GM10248 (cell line): ENCODE data around the gene EIF4G3.

ENCODE experiments used
- CTCF ChIA-PET: fragments of 300-600 bp; sonication (Branson Sonifier 250); formaldehyde crosslinking; extraction: SDS; loops from one replicate; lab custom pipeline; 2021; ENCODE audit warnings: antibody characterized with exemption; lab: Yijun Ruan, JAX
- POLR2A ChIA-PET: fragments of 350-650 bp; sonication (Branson Sonifier 250); formaldehyde crosslinking; extraction: SDS; loops from one replicate; lab custom pipeline; 2020; ENCODE audit warnings: antibody characterized with exemption; lab: Yijun Ruan, JAX
- DNase-seq: peaks from one replicate; pipeline ENCODE4 v3.0.0; 2012; ENCODE audit errors: extremely low spot score
- CTCF ChIP-seq: IDR thresholded peaks from 2 replicates; pipeline ENCODE4 v1.5.1; 2012; ENCODE audit warnings: mild to moderate bottlenecking, low read depth; ENCODE audit errors: extremely low read depth, missing control alignments, control extremely low read depth

The EIF4G3 gene

GRCh38 chr1:21157054-21157453, 19.6 kb downstream of the EIF4G3 start:
- CTCF ChIA-PET = no interaction called here
- POLR2A ChIA-PET = no interaction called here
- no peak for TF ChIP-seq CTCF
- DNase-seq = no peak

- ChIA-PET POLR2A (interaction anchor here (0.6 kb wide), 1 partner anchor 218 kb away, joined by 4 read pairs; no protein-coding TSS in a partner anchor), CTCF (no interaction called here)
- DNase-seq = no peak
- TF ChIP-seq CTCF = no peak
Observed at GRCh38 chr1:21156019-21156418, 20.7 kb downstream of the EIF4G3 start.

- DNase-seq = no peak
- ChIA-PET CTCF (no interaction called here), POLR2A (no interaction called here)
- no peak for TF ChIP-seq CTCF
Observed at GRCh38 chr1:21154717-21155116, 22.0 kb downstream of the EIF4G3 start.

- no peak for DNase-seq
- POLR2A ChIA-PET = no interaction called here
- CTCF ChIA-PET = interaction anchor here (1.0 to 2.2 kb wide), 2 partner anchors 11 to 12 kb away, joined by 3 to 7 read pairs; no protein-coding TSS in a partner anchor
- no peak for TF ChIP-seq CTCF
Observed at GRCh38 chr1:21153388-21153787, 23.3 kb downstream of the EIF4G3 start.

GRCh38 chr1:21152423-21153100, 24.1 kb downstream of the EIF4G3 start:
- no peak for TF ChIP-seq CTCF
- no peak for DNase-seq
- ChIA-PET CTCF (interaction anchor here (1.0 to 2.2 kb wide), 3 partner anchors 10 to 13 kb away, joined by 3 to 7 read pairs (median 3); no protein-coding TSS in a partner anchor), POLR2A (no interaction called here)

GRCh38 chr1:21149855-21150432, 26.8 kb downstream of the EIF4G3 start:
- DNase-seq = no peak
- TF ChIP-seq CTCF = no peak
- POLR2A ChIA-PET = no interaction called here
- CTCF ChIA-PET = interaction anchor here (0.8 kb wide), 1 partner anchor 13 kb away, joined by 3 read pairs; no protein-coding TSS in a partner anchor
